ENCODE measurements around the gene GNGT2.

Gene GNGT2

DNA sequence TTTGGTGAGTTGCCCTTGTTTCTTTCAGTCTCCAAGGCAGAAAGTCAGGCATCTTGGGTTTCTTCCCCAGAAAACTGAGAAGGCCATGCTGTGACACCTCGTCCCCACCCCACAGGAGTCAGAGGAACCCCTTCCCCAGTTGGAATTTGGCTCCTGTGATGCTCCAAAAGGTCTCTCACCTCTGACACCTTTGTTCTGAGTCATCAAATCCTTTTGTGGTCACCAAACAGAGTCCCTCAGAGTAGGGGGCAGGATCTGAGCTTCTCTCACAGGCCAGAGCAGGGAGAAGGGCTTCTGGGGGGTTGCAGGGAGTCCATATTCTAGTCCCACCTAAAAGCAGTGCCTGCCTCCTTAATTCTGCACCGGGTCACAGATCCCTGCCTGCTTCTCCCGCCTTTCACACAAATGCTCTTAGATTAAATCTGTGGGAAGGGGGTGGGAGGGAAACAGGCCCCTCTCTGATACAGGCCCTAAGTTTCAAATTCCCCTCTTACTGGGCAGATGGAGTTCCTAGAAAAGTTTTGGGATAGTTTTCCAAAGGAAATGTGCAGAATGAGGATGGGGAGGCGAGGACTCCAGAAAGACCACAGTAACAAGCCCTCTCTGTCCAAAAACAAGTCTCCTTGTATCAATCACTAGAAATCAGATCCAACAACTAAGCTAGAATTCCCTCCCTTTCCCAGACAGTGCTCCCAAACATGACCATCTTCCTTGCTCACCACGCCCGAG, 18.9 kb upstream of the GNGT2 start:
- no peak for DNase-seq (ENCODE audit: low read depth in 2 of 2)

DNA sequence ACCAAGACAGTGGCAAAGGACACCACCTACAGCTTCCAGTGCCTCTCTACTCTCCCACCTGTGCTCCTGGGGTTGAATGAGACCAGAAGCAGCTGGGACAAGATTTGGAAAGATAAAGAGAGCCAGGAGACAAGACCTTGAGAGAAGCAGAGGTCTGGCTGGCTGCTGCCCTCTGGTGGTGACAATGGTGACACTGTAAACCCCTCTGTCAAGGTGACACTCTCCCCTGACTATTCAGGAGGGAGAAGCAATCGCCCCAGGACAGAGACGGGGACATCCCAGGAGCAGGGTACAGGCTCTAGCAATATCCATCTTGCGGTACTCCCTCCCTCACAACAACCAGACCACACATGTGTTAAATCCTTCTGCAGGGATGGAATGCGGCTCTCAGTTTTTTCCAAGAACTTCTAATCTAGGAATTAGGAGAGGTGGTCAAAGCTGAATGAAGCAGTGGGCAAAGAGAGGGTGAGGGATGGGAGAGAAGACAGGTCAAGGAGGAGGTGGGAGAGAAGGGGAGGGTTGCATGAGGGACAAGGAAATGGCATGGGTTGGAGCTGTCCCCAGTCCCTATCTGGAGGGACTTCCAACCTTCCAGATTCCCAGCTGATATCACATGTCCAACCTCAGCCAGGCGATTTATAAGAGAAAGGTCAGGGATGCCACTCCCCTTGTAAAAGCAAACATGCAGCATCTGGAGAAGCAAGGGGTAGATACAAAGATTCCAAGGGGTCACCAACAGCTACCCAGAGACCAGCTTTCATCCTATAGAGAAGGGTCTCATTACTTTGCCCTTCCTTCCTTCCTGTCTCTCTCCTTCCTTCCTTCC, 17.3 kb upstream of the GNGT2 start:
- peak; percentile 53 to 65 for DNase-seq (ENCODE audit: low read depth in 2 of 2)

DNA sequence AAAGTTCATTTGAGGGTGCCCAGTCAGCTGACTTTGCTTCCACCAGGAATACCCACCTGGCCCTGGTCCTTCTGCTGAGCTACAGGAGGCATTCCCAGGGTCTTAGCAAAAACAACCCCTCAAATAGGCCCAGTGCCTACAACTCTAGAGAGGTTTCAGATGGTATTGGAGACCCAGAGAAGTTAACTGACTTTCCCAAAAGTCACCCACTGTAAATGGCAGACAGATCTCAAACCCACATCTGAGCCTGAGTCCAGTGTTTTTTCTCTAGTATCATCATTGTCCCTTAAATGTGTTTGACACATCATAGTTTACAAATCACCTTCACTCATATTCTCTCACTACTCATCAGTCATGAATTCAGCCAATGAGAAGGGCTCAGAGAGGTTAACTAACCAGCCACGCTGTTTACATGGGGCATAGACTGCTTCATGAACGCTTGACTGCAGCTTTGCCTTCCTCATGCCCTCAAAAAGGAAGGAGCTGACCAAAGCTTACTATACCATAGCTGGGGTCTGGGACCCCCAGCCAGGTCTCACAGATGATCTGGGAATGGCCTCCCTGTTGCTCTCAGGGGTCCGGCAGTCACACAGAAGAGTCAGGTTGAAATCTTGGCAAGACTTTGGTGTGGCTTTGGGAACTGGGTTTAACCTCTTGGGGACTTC, 16.5 kb upstream of the GNGT2 start:
- DNase-seq (ENCODE audit: low read depth in 2 of 2), result no peak

GRCh38 chr17:49225554-49226236, 15.3 kb upstream of the GNGT2 start:
- no peak for DNase-seq (ENCODE audit: low read depth in 2 of 2)

DNA sequence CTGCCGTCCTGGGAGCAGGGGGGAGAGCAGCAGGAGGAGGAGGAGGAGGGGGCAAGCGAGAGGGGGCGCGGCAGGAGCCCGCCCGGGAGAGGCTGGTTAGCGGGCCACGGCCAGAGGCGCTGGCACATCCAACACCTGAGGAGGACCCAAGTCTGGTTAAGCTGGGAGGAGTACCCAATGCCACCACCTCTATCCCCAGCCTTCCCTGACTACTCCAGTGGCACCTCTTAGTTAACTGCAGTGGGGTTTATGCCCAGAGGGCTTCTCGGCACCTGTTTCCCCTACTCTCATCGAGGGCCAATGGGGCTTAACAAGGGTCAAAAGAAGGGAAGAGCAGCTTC, 14.6 kb upstream of the GNGT2 start:
- DNase-seq (ENCODE audit: low read depth in 2 of 2), result no peak

- DNase-seq (ENCODE audit: low read depth in 2 of 2), result no peak
Observed at GRCh38 chr17:49224198-49224996, 14.0 kb upstream of the GNGT2 start.

DNA sequence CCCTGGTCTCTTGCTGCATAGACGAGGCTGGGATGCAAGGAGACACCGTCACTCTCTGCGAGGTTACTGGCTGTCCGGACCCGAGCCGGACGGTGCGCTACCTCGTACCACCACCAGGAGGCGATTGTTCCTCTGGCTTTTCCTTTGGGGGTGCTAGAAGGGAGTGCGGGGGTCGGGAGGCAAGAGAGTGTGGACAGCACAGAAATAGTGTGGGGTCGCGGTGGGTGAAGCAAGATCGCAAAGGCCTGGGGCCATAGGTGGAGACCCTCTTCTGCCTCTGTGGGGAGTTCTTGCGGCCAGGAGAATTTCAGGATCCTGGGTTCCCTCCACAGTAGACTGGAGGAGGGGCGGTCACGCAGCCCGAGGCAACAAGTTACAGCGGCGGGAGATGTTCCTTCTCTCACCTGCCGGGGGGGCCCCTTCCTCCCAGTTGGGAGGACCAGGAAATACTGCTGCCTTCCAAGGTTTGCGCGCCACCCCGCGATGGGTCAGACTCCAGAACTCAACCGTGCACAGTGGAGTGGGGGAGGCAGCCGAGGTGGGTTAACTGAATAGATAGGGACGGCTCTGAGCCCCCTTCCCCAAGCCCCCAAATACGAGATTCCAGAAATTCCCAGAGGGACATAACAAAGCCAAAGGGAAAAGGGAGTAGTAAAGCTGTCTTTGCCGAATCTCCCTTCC, 13.3 kb upstream of the GNGT2 start:
- DNase-seq (ENCODE audit: low read depth in 2 of 2), result no peak

GRCh38 chr17:49223168-49223516, 12.8 kb upstream of the GNGT2 start:
- no peak for DNase-seq (ENCODE audit: low read depth in 2 of 2)

DNA sequence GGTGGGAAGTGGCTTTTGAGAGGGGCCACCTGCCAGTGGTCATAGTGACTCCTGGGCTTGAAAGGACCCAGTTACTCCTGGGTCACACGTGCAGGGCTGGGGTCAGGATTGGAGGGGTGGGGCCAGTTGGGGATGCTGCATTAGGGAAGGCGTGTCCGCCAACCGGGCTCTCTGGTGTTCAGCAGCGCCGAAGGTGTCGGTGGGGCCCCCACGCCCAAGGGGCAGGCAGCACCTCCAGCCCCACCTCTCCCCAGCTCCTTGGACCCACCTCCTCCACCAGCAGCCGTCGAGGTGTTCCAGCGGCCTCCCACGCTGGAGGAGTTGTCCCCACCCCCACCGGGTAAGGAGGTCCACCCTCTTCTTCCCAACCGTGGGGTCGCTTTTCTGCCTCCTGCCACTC, 9.6 kb upstream of the GNGT2 start:
- DNase-seq (ENCODE audit: low read depth in 2 of 2), result no peak

GRCh38 chr17:49218941-49219913, 8.9 kb upstream of the GNGT2 start:
- DNase-seq (ENCODE audit: low read depth in 2 of 2), result peak in 1 of 2 donors; percentile 57

DNA sequence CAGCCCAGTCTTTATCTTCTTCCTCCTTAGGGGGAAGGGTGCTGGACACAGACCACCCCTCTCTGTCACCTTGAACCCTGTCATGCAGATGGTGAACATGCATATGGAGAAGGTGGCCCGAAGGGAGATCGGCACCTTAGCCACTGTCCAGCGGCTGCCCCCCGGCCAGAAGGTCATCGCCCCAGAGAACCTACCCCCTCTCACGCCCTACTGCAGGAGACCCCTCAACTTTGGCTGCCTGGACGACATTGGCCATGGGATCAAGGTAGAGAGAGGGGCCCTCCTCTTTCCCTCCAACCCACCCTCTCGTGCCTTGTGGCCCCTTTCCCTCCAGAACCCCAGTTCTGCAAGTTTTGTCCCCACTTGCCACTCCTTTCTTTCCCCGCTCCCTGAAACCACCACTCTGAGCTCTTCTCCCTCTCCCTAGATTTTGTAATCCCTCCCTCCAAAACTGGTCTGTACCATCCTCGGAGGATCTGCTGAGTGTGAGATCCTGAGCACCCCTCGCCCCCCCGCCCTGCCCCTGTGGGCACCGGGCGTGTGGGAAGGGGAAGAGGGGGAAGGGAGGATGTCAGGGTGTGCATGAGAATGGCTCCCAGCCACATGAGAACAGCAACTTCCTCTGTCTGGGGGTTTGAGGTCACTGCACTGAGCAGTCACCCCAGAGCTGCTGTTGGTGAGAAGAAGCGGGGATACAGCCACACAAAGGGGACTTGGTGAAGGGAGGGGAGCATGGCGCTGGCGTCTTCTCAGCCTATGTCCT, 7.5 kb upstream of the GNGT2 start:
- DNase-seq (ENCODE audit: low read depth in 2 of 2), result peak; percentile 53 to 63

GRCh38 chr17:49216953-49217650, 6.7 kb upstream of the GNGT2 start:
- no peak for DNase-seq (ENCODE audit: low read depth in 2 of 2)

DNA sequence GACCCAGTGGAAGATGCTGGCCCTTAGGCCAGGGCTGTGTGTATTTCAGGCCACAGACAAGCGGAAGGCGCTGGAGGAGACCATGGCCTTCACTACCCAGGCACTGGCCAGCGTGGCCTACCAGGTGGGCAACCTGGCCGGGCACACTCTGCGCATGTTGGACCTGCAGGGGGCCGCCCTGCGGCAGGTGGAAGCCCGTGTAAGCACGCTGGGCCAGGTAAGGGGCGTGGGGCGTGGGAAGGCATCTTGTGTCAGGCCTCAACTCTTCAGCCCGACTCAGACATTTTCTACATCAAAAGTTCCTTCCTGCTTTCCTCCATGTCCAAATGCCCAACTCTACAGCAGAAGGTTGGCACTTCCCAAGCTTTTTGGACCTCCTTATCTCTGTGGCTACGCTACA, 6.1 kb upstream of the GNGT2 start:
- no peak for DNase-seq (ENCODE audit: low read depth in 2 of 2)

DNA sequence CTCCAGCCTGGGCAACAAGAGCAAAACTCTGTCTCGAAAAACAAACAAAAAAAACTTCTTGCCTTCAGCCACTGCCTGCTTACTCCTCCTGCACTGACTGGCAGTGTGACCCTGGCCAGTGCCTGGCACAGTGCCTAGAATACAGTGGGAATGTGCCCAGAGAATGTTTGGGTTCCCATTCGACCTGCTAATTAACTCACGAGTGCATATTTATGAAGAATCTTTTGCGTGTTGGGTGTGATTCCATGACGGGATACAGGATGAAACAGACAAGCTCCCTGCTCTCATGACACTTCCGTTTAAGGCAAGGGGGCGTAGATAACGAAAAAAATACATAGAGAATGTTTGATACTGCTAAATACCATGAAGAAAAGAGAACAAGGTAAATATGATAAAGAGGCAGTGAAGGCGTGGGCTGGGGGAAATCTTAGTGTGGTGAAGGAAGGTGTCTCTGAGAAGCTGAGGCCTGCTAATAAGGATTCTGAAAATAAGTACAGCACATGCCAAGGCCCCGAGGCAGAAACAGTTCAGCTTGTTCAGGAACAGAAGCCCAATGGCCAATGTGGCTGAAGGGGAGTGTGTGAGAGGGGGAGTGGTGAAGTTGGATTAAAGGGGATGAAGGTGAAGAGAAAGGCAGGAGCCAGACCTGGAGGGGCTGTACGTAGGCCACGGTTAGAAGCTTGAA, 4.4 kb upstream of the GNGT2 start:
- no peak for DNase-seq (ENCODE audit: low read depth in 2 of 2)

- DNase-seq (ENCODE audit: low read depth in 2 of 2), result no peak
Observed at GRCh38 chr17:49213847-49214246, 3.5 kb upstream of the GNGT2 start.

DNA sequence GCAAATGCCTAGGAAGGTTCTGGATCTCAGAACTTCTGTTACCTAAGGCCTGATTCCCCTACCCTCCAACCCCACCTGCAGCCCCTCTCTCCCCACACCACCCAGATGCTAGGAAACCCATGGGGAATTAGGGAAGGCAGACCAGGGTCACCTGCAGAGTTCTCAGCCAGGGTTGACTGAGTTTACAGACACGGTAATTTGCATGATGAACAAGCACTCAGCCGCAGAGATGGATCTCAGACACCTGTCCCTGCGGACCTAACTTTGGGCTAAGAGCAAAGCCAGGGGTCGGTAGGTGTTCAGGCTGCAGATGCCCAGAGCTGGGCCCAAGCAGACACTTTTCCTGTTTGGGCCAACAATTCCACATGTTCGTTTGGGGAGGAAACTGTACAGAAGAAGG, 3.0 kb upstream of the GNGT2 start:
- no peak for DNase-seq (ENCODE audit: low read depth in 2 of 2)

- no peak for DNase-seq (ENCODE audit: low read depth in 2 of 2)
Observed at GRCh38 chr17:49209061-49209571, 1.3 kb downstream of the GNGT2 start.

DNA sequence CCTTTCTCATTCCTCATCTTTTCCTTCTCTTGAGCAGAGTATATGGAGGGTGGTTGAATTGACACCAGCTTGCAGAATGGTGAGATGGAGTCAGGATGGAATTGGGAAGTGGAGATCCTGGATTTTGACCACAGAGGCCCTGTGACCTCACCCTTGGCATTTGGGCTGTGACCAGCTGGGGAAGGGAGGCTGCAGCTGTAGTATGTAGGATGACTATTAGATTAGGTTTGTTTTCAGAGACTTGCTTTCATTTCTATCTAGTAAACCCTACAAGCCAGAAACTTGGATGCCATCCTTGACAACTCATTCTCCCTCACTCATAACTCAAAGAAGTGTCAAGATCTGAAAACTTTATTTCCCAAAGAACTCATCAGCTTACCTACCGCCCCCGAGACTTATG, 5.9 kb downstream of the GNGT2 start:
- no peak for DNase-seq (ENCODE audit: low read depth in 2 of 2)

Data from stimulated activated CD8-positive, alpha-beta memory T cell treated with anti-CD3 and anti-CD28 coated beads, Interleukin-15, amount 100 ng/mL, for 48 hours (primary cell).